NCI-H526 treated with DMSO at 0.1 percent for 48 hours (cell line): ENCODE data around the gene NRTN.
"Not testable (repeated sequence)": the region's sequence is repeated elsewhere in the genome, so short reads cannot be mapped to it uniquely, and the experiment has no call there.

Source experiments
- DNase-seq: peaks from one replicate; lab custom pipeline; 2025; lab: John Stamatoyannopoulos, UW

Gene NRTN

DNA sequence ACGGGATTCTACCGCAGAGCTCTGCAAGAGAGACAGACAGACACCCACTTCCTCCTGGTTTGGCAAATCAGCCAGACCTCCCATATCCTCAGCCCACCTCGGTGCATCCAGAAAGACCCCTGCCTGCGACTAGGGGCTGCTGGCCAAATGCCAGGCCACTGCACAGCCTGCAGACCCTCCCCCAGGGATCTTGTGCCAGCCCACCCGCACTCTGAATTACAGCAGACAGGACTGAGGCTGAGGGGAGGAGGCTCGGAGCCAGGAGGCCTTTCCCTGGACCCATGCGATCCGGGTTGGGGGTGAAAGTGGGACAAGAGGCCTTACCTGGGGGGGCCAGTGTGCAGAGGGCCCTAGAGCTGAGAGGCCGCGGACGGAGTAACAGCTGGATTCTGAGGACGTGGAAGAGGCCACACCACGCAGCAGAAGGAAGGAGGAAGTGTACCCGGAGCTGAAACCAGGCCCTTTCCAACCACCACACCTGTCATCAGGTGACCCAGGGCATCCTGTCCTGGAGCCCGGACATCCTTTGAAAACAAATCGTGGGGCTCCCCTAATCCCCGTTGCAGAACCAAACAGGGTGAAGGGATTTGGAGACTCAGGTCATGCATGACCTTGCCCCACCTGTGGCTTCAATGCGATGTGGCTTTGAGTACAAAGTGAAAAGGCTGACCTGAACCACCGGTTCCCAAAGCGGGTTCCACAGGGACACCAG, 33.6 kb downstream of the NRTN start:
- no peak for DNase-seq

DNA sequence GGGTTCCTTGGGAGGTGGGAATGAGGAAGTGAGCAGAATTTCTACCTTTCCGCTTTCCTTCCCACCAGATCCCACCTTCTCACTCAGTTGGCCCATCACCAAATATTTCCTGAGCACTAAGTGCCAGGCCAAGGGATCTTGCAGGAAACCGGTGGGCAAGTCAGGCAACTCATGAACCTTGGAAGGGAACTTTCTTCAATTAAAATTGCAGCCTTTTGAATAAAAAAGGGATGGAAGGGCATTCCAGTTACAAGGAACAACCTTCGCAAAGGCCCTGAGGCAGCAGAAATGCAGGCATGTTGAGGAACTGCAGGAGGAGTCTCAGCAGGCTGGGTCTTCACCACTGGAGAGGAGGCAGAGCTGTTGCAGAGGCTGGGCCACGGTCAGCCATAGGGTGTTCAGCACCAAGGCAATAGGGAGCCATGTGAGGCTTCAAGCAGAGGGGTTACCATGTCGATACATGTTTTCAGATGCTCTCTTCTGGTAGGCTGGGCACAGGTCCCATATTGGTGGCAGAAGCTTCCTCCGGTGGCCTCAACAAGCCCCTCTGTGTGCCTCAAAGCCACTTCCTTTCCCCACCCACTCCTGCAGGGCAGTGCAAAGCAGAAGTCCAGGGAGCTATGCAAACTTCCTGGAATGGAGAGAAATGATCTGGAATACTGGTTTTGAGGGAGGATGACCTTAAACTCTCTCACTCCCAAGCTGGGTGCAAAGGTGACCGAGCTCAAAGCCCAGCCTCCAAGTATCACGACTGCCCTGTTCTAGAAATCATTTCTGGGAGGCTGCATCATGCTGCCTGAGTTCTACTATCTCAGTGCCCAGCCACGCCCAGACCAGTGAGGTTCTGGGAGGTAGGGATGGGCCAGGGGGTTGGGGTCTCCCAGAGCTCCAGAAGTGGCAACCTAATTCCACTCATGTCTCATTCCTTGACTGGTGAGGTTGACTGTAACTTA, 34.5 kb downstream of the NRTN start, which contains the start of gene FUT6:
TSS of gene FUT6 (minus strand) at position 638 of the 953 bp plus-strand sequence. CDS start 7,135 bp downstream, outside the sequence.
- DNase-seq = no peak

DNA sequence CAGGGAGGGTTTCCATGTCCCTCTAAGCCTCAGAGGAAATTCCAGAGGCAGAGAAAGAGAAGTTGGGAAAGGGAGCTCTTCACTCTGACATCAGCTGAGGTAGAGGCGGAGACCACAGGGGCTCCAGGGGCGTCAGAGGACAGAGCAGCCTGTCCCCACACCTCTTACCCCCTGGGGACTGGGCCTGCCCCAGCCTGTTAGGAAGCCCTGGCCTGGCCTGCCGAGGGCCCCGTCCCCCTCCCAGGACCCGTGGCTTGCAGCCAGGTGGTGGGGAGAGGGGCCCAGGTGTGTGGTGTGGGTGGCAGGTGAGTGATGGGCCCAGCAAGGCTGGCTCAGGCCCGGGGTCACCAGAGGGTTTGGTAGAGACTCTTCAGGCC, 36.9 kb downstream of the NRTN start:
- not testable (repeated sequence) for DNase-seq

DNA sequence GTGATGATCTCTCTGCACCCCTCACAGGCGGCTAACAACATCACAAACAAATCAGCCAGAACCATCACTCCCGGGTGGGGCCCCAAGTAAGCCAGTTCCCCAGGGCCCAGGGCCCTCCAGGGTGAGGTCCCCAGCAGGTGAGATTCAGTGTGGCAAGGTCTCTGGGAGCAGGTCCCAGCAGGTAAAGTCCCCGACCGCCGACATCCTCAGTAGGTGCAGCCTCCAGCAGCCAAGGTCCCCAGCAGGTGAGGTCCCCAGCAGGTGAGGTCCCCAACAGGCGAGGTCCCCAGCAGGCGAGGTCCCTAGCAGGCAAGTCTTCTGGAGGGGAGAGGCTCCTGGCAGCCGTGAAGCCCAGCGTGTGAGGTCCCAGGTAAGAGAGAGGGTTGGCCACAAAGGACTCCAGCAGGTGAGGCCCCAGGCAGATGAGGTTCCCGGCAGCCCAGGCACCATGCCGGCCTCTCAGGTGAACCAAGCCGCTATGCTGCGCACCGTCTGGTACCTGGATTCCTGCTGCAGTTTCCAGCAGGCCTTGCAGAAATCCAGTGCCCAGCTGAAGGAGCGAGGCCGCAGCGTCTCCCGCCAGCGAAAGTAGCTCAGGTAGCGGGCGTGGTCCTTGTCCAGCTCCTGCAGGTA, 38.5 kb downstream of the NRTN start:
- DNase-seq = no peak

DNA sequence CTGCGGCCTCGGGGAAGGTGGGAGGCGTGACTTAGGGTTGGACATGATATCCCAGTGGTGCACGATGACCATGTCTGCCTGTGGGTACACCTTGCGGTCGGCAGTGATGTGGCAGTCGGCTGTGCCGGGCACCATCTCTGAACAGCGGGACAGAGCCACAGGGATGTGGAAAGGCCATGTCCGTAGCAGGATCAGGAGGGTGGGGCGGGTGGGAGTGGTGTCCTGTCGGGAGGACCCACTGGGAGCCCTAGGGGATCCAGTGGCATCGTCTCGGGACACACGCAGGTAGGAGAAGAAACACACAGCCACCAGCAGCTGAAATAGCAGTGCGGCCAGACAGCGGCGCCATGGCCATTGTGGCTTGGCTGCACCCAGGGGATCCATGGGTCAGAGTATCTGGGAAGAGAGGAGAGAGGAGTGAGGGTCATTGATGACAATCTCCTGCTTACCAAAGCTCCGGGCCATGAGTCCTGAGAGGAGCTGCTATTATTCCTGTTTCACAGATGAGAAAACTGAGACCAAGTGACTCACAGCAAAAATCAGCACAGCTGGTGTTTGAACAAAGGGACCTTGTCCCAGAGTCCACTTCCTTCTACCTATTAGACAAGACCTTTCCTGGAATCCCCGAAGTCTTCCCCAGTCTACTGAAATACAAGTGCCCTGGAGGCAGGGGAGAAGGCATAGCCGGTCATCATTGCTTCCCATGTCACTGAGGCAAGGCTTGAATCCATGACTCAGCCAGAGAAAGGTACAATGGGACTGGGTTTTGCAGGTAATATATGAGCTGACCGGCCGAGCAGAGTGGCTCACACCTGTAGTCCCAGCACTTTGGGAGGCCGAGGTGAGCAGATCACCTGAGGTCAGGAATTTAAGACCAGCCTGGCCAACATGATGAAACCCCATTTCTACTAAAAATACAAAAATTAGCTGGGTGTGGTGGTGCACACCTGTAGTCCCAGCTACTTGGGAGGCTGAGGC, 39.9 kb downstream of the NRTN start:
- no peak for DNase-seq

DNA sequence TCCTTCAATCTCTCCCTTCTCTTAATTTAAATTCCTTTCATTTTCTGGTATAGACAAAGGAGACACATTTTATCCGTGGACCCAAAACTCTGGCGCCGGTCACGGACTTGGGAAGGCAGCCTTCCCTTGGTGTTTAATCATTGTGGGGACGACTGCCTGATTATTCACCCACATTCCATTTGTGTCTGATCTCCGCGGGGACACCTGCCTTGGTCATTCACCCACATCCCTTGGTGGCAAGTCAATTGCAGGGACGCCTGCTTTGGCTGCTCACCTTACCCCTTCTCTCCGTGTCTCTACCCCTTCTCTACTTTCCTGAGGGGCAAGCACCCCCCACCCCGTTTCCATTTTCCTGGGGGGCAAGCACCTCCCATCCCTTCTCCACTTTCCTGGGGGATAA, 43.0 kb downstream of the NRTN start:
- DNase-seq = not testable (repeated sequence)

DNA sequence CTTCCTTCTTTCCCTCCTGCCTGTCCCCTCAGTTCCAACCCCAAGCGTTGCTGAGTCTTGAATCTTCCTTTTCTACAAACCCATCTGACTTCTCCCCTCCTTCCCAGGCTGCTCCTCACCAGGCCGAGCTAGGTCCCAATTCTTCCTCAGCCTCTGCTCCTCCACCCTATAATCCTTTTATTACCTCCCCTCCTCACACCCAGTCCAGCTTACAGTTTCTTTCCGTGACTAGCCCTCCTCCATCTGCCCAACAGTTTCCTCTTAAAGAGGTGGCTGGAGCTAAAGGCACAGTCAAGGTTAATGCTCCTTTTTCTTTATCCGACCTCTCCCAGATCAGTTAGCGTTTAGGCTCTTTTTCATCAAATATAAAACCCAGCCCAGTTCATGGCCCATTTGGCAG, 43.8 kb downstream of the NRTN start:
- not testable (repeated sequence) for DNase-seq

DNA sequence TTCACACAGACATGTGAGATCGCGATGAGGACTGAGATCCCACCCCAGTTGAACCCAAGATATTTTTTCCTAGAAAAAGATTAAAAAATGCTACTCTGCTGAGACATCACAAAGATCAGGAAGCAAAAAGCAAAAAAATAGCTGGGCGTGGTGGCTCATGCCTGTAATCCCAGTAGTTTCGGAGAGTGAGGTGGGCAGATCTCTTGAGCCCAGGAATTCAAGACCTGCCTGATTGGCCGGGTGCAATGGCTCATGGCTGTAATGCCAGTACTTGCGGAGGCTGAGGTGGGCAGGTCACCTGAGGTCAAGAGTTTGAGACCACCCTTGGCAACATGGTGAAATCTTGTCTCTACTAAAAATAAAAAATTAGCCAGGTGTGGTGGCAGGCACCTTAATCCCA, 45.3 kb downstream of the NRTN start:
- DNase-seq = no peak

DNA sequence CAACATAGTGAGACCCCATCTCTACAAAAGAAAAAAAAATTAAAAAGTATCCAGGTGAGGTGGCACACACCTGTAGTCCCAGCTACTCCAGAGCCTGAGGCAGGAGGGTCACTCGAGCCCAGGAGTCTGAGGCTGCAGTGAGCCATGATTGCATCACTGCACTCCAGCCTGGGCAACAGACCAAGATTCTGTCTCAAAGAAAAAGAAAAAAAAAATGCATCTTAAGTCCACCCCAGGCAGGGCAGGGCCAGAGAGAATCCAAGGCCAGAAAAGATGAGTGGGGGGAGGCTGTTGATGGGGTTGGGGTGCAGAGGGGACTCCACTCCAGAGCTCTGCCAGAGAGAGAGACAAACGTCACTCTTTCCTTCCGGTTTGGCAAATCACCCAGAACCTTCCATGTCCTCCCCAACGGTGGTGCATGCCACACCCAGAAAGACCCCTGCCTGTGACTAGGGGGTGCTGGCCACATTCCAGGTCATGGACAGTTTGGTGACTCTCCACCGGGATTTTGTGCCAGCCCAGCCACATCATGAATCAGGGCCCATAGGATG, 46.0 kb downstream of the NRTN start:
- DNase-seq = no peak

DNA sequence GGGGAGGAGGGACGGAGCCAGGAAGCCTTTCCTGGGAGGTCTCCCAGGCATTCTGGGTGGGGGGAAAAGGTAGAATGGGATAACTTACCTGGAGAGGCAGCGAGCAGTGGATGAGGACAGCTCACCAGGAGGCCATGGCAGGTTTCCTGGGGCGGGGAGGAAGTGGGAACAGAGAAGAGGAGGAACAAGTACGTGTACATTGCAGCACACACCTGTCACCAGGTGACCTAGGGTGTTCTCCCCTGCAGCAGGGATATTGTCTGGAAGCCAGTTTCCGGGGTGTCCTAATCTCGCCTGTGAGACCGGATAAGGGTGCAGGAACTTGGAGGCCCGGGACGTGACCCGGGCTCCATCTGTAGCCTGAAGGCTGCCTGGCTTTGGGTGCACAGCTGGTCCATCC, 46.4 kb downstream of the NRTN start, which contains the start of gene FUT3:
TSS of gene FUT3 (minus strand) at position 148 of the 400 bp plus-strand sequence.
- no peak for DNase-seq

DNA sequence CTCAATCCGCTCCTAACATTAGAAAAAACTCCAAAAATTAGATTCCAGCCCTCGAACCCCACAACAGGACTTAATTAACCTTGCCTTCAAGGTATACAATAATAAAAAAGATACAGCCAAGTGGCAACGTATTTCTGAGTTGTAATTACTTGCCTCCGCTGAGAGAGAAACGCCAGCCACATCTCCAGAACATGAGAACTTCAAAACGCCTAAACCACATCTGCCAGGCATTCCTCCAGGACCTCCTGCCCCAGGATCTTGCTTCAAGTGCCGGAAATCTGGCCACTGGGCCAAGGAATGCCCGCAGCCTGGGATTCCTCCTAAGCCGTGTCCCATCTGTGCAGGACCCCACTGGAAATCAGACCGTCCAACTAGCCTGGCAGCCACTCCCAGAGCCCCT, 49.3 kb downstream of the NRTN start:
- not testable (repeated sequence) for DNase-seq

DNA sequence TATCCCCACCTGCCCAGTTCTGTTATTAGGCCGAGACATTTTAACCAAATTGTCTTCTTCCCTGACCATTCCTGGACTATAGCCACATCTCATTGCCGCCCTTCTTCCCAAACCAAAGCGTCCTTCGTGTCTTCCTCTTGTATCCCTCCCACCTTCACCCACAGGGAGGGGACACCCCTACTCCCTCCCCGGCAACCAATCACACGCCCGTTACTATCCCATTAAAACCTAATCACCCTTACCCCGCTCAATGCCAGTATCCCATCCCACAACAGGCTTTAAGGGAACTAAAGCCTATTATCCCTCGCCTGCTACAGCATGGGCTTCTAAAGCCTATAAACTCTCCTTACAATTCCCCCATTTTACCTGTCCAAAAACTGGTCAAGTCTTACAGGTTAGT, 50.3 kb downstream of the NRTN start:
- DNase-seq = not testable (repeated sequence)

DNA sequence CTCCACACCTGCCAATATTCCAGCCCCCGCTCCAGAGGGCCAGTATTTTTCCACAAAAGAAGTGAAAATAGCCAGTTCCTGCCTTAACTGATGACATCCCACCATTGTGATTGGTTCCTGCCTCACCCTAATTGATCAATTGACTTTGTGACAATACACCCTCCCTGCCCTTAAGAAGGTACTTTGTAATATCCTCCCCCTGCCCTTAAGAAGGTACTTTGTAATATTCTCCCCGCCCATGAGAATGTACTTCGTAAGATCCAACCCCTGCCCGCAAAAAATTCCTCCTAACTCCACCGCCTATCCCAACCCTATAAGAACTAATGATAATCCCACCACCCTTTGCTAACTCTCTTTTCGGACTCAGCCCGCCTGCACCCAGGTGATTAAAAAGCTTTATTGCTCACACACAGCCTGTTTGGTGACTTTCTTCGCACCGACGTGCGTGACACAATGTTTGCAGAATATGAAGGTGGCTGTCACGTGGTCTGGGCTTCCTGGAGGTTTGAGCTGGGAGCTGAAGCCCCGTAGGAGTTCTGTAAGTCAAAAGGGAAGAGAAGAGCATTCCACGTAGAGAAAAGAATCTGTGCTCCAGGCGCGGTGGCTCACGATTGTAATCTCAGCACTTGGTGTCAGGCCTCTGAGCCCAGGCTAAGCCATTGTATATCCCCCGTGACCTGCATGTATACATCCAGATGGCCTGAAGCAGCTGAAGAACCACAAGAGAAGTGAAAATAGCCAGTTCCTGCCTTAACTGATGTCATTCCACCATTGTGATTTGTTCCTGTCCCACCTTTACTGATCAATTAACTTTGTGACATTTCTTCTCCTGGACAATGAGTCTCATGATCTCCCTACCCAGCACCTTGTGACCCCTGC, 52.6 kb downstream of the NRTN start:
- DNase-seq = no peak

DNA sequence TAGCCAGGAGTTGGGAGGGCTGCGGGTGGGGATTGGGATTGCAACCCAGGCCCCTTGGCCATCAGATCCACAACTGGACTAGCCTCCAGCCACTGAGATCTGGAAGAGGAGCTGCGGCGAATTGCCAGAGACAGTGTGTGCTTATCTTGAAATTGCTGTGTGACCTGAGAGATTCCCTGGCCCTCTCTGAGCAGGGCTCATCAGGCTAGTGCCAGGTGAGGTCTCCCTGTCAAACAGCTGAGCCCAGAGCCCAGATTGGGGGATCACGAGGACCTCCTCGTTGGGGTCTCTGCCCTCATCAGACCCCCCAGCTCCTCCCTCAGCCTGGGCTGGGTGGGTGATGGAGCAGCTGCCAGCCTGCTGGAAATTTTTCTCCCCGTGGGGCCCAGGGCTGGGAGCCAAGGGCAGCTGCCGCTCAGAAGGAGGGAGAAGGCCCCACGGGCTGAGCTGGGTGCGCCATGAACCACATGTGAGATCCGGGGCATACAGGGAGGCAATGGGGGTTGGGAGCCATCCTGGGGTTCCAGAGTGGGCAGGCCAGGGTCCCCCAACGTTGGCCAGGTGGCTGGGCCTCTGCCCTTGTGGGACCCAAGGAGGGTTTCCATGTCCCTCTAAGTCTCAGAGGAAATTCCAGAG, 58.3 kb downstream of the NRTN start:
- DNase-seq = no peak

DNA sequence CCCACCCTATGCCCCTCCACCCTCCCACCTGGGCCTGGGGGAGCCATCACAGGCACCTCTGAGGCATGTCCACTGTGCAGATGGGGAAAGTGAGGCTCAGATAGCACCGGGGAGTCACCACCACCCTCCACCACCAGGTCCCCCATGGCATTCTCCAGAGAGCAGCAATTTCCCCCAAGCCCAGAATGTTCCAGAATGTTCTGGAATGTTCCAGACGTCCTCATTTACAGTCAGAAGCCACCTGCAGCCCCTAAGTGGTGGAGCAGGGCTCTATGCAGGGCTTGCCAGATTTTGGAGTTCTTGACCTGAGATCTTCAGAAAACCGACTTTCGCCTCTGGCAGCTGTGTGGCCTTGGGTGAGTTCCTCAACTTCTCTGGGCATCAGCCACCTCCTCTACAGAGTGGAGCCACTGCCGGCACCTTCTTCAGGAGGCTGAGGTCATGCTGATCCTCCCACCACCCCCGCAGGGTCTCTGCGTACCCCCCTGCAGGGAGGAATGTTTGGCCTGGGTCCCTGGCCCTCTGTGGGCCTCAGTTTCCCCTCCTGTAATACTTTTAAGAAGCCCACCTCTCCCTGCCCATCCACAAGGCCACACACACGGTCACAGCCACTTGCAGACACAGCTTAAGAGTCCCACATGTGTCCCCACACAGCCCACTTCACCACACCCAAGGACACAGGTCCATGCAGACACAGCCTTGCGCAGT, 59.3 kb downstream of the NRTN start:
- DNase-seq = no peak

DNA sequence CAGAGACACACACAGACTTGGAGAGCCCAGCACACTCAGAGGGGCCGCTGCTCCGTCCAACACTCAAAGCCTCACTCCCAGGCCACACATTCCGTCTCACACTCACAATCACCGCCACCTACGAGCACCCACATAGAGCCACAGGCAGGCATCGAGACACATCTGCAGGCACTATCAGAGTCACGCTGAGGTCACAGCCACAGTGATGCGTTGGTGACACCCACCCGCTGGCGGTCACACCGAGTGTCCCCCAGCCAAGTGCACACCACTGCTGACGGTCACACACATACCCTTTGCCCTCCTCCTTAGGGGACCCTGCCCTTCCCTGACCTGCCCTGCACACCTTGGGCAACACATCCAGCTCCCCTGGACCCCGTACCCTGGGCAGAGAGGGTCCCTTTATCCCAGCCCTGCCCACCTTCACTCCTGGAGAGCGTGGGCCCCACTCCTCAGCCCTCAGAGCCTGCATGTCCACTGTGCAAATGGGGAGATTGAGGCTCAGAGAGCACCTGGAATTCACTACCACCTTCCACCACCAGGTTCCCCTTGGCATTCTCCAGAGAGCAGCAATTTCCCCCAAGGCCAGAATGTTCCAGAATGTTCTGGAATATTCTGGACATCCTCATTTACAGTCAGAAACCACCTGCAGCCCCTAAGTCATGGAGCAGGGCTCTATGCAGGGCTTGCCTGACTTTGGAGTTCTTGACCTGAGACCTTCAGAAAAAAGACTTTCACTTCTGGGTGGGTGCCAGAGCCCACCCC, 60.0 kb downstream of the NRTN start:
- no peak for DNase-seq

DNA sequence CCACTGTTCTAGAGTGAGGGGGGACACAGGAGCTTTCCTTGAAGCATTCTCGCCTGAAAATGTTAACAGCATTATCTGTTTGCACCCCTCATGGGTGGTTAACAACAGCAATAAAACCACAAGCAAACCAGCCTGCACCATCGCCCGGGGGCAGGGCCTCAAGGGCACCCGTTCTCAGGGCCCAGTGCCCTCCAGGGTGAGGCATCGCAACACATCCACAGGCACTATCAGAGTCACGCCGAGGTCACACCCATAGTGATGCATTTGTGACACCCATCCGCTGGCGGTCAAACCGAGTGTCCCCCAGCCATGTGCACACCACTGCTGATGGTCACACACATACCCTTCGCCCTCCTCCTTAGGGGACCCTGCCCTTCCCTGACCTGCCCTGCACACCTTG, 60.9 kb downstream of the NRTN start:
- no peak for DNase-seq
